HG02884 (cell line): ENCODE data around the gene NACC2.

Experiments used
- ATAC-seq: cut with Tn5 transposase; IDR thresholded peaks from one replicate; pipeline ENCODE4 v1.9.1; 2021; ENCODE audit warnings: mild to moderate bottlenecking, moderate library complexity; ENCODE audit not compliant: unreplicated experiment

NACC2 gene

DNA sequence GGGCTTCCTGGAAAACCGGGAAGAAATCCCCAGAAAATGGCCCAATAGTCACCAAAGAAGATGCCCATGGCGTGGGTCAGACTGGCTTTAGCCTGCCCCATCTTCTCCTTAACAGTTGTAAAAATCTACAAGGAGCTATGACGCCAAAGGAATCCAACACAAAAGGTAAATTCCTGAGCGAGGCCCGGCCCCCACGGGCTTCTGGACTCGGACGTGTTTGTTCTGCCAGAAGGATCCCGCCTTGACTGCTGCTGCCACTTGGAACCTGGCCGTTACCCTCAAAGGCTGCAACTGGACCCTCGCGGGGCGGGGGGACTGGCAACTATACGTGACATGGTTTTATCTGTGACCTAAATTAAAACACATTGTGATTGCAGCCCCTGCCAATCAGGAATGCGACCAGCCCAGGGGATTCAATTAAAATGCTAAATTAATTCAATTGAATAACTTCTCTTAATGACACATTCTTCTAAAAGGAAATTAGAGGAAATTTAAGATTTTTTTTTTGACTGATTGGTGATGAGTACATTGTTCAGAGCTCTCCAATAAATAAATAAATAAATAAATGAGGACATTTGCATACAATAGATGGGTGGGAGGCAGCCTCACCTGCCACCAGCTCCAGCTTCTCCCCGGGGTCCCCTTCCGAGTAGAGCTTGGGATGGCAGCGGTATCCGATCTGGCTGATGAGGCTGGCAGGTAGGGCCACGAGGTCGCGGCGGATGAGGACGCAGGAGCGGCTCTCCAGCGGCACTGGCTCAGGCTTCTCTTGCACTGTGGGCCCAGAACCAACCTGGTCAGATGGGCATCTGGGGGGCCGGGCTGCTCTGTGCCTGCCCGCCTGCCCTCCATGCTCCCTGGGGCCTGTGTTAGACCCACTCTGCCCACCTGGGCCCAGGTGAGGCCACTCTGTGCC lies 79.2 kb downstream of the NACC2 start:
- no peak for ATAC-seq

DNA sequence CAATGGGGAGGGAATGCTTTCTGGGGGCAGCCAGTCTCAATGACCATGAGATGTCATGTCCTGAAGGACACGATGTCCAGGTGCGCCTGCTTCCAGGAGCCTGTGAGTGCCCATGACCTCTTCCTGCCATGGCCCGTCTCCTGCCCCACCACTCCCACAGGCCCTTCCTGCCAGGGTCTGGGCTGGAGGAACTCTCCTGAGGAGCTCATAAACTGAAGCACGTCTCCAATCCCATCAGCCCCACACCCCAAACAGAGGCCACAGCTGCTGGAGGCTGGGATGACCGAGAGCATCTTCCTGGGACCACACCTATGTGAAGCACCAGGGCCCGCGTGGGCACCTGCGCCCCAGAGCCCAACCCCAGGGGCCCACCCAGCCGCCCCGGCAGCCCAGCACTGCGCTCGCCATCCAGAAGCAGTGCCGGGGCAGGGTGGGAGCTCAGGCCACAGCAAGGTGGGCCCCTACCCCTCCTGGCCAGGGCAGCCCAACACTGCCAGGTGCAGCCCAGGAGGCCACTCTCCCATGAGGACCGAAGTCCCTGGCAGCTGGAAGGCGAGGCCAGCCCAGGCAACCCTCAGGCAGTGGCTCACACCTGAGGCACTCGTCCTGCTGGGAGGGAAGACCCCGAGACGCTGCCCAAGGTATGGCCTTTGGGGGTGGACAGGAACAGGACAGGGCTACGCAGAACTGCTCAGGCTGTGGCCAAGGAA lies 80.0 kb downstream of the NACC2 start:
- no peak for ATAC-seq

DNA sequence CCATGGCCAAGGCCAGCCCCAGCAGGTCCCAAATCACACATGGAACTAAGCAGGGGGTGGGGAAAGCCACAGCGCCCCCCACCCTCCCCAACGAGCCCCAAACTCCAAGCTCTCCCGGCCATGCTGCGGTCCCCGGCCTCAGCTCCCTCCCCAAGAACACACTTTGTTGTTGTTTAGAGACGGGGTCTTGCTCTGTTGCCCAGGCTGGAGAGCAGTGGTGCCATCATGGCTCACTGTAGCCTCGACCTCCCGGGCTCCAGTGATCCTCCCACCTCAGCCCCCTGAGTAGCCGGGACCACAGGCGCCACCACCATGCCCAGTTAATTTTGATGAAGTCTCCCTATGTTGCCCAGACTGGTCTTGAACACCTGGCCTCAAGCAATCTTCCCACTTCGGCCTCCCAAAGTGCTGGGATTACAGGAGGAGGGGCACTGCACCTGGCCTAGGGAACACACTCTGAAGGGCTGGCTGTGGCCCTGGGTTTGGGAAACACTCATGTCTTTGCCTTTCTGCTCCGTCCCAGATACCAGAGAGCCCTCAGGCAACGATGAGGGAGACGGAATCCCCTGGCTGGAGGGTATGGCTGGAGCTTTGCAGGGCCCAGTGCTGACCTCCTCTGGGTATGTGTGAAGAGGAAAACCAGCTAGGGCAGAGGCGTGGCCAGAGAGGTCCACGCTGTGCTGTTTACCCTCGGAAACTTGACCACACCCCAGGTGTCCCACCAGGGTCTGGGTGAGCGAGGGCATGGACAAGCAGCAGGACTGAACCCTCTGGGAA lies 80.8 kb downstream of the NACC2 start:
- ATAC-seq = no peak

DNA sequence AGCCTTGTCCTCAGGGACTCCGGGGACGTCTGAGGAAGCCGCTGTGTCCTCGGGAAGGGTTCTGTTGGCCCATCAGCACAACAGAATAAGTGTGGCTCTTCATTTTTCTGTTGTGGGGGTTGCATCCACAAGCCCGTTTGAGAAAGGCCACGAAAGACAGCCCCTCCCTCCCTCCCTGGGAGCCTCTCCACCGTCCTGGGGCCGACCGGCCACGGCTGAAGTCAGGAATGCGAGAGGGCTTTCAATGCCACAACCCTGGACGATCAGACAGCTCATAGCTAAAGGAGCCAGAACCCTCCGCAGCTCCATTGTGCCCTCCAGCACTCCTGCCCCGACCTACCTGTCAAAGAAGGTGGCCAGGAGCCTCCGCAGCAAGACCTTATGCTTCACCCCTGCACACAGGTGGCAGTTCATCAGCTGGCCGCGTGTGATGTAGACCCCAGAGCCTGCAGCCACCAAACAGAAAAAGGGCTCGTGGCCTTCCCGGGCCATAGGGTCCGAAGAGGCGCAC lies 81.5 kb downstream of the NACC2 start:
- ATAC-seq = no peak

DNA sequence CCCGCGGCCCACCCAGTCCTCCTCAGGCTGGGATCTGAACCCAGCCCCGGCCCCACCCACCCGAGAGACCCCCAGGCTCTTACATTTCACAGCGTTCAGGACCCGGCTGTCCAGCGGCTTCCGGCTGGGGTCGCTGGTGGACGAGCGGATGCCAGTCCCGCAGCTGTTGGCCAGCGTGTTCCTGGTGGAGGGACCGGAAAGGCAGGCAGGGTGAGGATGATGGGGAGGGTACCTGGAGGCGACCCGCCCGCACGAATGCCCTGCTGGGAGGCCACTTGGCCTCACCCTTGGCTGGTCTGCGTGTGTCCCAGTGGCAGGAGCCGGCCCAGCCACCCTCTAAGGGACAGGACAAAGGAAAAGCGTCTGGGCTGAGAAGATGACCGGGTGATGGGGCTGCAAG lies 82.0 kb downstream of the NACC2 start:
- no peak for ATAC-seq

DNA sequence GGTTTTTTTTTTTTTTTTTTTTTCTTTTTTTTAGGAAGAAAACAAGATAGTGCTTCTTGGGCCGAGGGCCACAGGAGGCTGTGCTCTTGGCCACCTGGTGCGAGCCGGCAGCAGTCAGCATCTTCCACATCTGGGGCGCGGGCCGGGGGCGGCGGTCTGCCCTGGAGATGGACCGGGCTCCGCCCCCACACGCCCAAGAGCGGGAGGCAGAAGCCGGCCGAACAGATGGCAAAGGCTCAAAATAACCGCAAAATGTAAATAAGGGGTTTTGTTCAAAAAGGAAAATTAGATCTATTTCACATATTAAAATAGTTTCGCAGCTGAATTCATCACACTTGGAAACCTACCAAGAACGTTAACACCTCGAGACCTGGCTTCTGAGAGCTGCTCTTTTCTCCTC lies 82.4 kb downstream of the NACC2 start:
- no peak for ATAC-seq

DNA sequence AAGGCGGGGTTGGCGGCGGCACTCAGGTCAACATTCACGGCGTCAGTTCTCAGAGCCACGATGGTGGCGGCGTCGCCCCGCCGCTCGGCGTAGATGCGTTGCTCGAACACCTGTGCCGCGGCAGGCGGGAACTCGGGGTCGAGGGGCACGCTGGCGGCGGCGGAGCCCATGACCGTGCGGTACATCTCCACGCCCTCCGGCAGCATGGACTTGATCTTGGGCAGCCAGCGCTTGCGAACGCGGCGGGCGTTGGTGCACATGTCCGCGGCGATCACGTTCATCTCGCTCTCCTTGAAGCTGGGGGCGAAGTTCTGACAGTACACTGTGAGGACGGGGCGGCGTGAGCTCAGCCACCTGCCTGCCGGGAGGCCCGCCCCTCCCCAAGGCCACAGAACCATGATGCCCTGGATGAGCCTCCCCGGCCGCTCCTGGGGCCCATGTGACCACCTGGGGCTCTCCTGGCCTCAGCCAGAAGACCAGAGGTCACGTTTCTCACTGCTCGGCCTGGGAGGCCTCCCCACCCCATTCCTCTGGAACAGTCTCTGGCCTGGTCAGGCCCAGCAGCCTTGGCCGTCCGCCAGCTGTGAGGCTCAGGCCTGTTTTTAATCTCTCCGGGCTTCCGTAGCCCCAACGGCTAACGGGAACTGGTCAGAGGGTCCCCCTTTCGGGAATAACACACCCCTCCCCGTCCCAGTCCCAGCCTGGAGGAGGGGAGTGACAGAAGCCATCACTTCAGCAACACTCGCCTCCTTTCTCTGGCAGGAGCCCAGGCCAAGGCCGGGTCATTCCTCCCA lies 83.2 kb downstream of the NACC2 start:
- ATAC-seq = no peak

DNA sequence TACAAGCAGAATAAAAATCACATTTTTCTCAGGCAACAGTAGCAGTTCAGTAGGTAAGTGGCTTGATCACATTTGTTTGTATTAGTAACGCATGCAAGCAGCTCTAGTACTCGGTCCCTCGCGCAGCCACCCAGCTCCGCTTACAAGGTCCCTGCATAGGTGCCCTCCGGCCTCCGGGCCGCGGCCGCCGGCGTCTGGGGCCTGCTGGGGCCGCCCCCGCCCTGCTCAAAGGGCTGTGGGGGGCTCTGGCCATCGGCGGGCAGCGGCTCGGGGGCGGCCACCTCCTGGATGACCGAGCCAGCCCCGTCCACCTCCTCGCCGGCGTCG lies 83.8 kb downstream of the NACC2 start:
- ATAC-seq = no peak

DNA sequence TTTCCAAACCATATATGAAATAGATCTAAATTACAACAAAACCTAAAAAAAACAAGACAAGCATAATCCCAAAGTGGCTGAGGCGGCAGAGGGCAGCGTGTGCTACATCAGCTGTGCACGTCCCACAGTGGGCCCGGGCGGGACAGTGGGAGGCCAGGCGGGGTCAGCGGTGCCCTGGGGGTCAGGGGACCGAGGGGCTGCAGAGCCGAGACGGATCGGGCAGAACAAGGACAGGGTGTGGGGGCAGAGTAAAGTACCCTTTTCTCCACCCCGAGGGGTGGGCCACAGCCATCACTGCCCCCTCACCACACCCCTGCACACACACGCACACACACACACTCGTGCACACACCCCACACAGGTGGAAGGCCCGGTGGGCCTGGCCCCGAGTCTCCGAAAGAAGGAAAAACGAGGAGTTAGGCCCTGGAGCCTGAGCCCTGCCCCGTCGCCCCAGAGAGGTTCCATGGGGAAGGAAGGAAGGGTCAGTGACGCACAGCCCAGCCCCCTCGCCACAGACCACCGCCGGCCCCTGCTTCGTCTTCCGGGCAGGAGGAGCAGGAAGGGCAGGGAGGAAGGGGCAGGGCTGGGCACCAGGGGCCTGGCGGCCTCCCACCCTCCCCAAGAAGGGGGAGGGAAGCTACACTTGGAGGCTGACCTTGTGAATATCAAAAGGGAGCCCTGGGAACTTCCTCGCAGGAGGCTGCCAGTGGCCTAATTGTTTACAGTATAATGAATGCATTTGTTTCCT lies 84.3 kb downstream of the NACC2 start:
- ATAC-seq = no peak

DNA sequence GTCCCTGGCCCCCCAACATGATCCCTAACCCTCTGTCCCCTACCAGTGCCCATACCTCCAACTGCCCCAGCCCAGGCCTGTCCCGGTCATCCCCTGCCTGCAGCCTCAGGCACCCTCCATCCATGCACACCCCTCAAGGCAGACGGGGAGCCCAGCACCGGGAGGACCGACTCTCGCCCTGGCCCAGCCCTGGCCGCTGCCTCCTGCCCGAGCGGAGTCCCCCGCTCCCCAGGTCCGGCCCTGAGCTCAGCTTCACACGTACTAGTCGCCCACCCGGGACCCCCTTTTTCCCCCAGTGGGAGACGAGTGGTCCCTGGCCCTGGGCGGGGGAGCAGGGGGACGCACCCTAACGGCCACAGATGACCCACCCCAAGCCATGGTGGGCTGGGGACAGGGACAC lies 84.9 kb downstream of the NACC2 start:
- ATAC-seq = no peak

DNA sequence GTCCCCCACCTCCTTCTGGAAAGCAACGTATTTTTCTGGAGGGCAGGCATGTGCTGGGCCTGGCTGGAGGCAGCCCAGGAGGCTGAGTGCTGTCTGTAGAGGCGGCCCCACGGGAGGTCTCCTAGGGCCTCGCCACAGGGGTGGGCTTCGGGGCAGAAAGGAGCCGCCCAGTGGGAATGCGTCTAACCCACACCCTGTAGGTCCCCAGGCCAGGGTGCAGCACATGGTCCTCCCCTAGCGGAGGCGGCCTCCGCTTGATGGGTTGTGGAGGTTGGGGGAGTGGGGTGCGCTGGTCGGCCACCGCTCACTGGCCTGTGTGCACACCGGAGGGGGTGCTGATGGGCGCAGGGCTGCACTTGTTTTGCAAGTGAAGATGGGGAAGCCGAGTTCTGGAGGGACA lies 85.6 kb downstream of the NACC2 start:
- no peak for ATAC-seq

DNA sequence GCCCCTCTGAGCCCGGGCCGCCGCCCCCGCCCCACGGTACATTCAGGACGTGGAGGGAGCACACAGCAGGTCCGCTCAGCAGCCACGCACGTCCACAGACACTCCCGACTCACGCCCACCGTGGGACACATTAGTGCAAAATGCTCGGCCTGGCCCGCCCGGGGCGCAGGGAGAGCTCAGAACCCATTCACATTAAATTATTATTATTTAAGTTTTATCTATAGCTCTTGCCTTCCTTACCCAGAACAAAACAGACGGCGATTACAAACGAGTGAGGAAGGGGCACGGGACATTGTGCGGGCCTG lies 86.4 kb downstream of the NACC2 start:
- no peak for ATAC-seq

DNA sequence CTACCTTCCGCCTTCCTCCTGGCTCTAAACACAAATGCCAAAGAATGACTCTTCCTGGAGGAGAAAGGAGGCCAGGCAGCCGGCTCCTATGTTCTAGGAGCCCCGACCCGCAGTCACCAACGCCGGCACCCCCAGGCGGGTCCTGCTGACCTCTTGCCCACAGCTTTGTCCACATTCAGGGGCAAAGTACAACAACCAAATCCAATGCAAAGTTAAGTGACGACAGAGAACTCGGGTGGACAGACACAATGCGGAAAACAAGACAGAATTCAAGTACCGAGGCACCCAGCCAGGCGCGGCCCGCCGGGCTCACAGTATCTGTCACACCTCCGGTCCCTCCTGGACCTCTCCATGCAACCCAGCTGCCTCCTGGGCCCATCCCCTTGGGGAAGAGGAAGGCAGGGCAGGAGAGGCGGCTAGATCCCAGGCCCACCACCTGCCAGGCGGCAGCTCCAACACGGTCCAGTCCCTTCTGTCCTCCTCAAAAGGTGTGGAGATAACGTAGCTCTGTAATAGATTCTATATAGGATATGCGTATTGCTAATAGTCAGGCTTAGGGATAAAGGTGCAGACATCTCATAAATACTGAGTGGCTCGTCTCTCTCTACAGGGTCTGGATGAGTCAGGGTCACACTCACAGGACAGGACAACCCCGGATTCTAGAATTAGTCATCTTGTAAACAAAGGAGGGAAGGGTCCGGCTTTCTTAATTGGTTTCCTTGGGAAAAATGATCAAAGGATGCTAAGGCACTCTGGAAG lies 87.0 kb downstream of the NACC2 start:
- ATAC-seq = no peak

DNA sequence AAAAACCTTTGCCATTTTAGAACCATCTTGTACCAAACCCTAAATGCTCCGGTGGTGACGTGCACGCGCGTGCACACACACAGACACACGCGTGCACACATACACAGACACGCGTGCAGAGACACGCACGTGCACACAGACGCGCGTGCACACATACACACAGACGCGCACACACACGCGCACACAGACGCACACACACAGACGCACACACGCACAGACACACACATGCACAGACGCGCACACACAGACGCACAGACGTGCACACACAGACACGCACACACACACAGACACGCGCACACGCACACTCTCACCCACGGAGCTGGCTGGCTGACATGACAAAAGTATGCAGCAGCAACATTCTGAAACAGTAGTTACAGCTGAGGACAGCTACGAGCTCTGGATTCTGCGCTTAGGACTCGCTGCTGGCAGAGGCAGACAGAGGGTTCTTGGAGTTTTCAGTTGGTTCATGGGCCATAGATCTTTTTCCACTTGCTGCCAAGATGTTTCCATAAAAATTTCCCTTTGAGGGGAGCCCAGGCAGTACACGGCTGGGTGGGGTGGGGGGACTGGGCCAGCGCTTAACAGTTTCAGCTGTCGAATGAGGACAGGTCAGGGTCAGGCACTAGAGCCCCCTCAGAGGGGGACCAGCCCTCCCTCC lies 87.7 kb downstream of the NACC2 start:
- ATAC-seq = no peak

DNA sequence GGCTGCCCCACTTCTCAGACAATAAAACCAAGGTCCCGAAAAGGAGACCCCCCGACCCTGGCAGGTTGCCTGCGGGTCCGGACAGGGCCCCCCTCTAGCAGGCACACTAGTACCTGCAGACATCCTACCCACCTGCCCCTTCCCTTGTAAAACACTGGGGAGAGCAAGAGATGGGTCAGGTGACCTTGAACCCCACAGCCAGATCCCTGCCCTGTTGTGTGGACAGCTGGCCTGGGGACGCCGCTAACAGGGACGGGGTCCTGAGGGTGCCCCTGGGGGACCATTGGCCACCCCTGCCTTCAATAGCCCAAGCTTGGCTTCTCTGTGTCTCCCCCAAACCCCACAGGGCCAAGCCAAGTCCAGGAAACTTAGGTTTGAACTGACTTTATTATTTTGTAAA lies 88.9 kb downstream of the NACC2 start:
- ATAC-seq = no peak

DNA sequence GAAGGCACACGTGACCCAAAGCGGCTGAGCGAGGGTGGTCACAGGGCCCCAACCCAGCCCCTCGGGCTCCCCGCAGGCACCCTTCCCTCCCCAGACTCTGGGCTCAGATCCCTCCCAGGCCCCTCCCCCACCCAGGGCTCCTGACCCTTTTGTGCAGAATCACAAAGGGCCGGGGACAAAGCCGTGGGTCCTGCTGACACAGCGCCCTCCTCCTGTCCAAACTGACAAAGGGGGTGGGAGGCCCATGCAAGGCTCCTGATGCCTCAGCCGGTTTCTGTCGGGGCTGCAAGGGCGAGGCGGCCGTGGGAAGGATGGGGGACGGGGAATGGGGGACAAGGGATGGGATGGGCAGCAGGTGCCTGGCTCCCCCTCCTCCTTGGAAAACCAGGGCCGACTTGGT lies 90.4 kb downstream of the NACC2 start:
- no peak for ATAC-seq

DNA sequence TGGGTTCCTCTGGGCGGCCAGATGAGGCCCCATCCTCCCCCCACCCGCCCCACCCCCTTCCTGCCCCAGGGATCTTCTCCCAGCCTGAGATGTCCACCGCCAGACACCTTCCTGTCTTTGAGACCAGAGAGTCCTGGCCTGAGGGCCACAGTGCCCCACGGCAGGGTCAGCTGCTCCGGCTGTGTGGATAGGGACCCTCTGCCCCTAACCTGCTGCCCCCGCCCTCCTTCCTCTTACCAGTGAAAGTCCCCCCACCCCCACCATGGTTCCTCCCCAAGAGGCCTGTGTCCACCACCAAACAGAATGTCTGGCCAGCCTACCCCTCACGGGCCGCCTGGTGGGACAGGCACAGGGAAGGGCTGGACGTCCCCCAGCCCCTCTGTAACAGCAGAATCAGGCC lies 90.9 kb downstream of the NACC2 start:
- no peak for ATAC-seq

DNA sequence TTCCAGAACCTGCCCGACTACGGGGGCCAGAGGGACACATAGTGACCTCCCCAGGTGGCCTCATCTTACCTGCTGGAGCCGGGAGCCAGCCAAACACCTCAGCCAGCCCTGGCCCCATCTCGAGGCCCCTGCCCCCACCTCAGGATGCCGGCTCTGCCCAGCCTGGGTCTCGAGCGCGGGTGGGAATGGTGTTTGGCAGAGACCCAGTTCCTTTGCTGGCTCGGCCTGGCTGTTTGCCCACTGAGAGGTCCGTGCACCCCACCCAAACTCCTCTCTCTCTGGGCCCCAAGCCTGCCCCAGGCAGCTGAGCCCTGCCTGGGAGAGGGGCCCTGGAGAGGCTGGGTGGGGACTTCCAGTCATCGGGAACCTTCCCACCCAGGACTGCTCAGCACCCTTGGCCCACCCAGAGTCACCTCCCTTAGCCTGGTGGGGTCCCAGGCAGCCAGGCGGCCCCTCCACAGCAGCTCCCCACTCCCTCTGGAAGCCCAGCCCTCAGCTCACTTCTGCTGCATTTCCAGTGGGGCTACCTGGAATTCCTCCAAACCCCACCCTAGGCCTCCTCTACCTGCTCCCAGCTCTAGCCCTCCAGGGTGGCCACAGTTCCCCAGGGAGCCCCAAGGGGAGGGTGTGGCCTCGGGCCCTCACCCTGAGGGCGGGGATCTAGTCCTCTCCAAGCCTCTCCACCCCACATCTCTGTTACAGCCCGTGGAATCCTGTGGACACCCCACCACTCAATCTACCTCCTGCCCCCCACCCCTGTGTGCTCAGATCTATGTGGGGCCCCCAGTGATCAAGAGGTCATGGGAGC lies 91.5 kb downstream of the NACC2 start:
- ATAC-seq = no peak
